ENCODE results near the gene ENTPD1.
"Not testable (repeated sequence)": the region's sequence is repeated elsewhere in the genome, so short reads cannot be mapped to it uniquely, and the experiment has no call there.

ENTPD1 gene

DNA sequence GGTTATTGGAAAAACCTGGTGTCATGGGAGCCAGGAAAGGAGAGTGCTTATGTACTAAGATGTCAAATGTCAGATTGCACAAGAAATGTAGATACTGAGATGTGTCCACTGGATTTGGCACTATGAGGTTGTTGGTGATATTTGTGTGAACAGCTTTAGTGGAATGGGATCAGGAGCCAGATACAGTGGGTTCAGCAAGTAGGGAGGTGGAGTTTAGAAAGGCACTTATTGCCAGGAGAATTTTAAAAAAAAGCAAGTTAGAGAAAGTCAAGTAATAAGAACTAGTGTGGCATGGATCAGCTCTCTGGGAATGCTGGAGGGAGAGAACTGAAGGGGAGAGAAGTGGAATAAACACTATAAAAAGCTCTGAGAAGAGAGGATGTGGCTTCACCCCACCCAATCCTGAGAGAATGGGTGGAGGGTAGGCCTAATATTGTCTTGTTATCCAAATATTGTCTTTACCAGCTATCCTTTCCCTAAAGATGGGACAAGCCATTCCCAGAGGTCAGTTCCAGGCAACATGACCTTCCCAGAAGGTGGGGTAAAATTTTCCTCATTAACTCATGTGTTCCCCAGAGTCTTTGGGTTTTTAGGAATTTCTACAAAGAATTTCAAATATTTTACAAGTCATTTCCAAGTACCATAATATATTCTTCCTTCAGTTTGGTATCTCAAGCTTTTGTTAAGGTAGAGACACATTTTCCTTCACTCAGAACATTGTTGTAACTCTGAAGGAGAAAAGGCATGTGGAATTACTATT is 42.3 kb downstream of the ENTPD1 start:
- Mint-ChIP-seq H3K4me1 (ENCODE audit: low read depth) (no peaks in the 10 kb centered on the region), H3K4me3 (no peak overlapping the region), H3K27me3 (peaks cover 2% of the 10 kb centered on the region), H3K9me3 (ENCODE audit: low read depth) (peaks cover 4% of the 10 kb centered on the region), H3K36me3 (no peaks in the 10 kb centered on the region), H3K27ac (no peak overlapping the region)

DNA sequence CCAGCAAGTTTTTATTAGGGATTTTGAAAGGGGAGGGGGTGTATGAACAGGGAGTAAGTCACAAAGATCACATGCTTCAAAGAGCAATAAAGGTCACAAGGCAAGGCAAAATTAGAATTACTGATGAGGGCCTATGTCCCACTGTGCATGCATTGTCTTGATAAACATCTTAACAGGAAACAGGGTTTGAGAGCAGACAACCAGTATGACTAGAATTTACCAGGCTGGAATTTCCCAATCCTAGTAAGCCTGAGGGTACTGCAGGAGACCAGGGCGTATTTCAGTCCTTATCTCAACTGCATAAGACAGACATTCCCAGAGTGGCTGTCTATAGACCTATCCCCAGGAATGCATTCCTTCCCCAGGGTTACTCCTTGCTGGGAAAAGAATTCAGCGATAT is 44.3 kb downstream of the ENTPD1 start:
- H3K27me3 Mint-ChIP-seq; H3K9me3 Mint-ChIP-seq (ENCODE audit: low read depth); H3K27ac Mint-ChIP-seq; H3K36me3 Mint-ChIP-seq; H3K4me3 Mint-ChIP-seq; H3K4me1 Mint-ChIP-seq (ENCODE audit: low read depth): not testable (repeated sequence)

DNA sequence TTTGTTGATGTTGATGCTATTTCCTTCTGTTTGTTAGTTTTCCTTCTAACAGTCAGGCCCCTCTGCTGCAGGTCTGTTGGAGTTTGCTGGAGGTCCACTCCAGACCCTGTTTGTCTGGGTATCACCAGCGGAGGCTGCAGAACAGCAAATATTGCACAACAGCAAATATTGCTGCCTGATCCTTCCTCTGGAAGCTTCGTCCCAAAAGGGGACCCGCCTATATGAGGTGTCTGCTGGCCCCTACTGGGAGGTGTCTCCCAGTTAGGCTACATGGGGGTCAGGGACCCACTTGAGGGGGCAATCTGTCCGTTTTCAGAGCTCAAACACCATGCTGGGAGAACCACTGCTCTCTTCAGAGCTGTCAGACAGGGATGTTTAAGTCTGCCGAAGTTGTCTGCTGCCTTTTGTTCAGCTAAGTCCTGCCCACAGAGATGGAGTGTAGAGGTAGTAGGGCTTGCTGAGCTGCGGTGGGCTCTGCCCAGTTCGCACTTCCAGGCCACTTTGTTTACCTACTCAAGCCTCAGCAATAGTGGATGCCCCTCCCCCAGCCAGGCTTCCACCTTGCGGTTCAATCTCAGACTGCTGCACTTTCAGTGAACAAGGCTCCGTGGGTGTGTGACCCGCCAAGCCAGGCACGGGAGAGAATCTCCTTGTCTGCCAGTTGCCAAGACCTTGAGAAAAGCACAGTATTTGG is 50.9 kb downstream of the ENTPD1 start:
- not testable (repeated sequence) for H3K4me3 Mint-ChIP-seq; H3K36me3 Mint-ChIP-seq; H3K4me1 Mint-ChIP-seq (ENCODE audit: low read depth); H3K9me3 Mint-ChIP-seq (ENCODE audit: low read depth); H3K27ac Mint-ChIP-seq
- peaks cover 15% of the 10 kb centered on the region for H3K27me3 Mint-ChIP-seq

DNA sequence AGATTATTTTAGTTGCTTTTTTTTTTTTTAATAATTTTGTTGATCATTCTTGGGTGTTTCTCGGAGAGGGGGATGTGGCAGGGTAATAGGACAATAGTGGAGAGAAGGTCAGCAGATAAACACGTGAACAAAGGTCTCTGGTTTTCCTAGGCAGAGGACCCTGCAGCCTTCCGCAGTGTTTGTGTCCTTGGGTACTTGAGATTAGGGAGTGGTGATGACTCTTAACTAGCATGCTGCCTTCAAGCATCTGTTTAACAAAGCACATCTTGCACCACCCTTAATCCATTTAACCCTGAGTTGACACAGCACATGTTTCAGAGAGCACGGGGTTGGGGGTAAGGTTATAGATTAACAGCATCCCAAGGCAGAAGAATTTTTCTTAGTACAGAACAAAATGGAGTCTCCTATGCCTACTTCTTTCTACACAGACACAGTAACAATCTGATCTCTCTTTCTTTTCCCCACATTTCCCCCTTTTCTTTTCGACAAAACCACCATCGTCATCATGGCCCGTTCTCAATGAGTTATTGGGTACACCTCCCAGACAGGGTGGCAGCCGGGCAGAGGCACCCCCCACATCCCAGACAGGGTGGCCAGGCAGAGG is 52.8 kb downstream of the ENTPD1 start:
- peaks cover 15% of the 10 kb centered on the region for H3K27me3 Mint-ChIP-seq
- H3K9me3 Mint-ChIP-seq (ENCODE audit: low read depth); H3K36me3 Mint-ChIP-seq; H3K27ac Mint-ChIP-seq; H3K4me3 Mint-ChIP-seq; H3K4me1 Mint-ChIP-seq (ENCODE audit: low read depth): not testable (repeated sequence)

DNA sequence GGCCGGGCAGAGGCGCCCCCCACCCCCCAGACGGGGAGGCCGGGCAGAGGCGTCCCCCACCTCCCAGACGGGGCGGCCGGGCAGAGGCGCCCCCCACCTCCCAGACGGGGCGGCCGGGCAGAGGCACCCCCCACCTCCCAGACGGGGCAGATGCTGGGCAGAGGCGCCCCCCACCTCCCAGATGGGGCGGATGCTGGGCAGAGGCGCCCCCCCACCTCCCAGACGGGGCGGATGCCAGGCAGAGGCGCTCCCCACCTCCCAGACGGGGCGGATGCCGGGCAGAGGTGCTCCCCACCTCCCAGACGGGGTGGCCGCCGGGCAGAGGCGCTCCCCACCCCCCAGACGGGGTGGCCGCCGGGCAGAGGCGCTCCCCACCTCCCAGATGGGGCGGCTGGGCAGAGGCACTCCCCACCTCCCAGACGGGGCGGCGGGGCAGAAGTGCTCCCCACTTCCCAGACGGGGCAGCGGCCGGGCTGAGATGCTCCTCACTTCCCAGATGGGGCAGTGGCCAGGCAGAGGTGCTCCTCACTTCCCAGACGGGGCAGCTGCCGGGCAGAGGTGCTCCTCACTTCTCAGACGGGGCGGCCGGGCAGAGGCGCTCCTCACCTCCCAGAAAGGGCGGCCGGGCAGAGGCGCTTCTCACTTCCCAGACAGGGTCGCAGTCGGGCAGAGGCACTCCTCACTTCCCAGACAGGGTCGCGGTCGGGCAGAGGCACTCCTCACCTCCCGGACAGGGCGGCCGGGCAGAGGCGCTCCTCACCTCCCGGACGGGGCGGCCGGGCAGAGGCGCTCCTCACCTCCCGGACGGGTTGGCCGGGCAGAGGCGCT is 53.6 kb downstream of the ENTPD1 start:
- Mint-ChIP-seq H3K4me1 (ENCODE audit: low read depth) (no peaks in the 10 kb centered on the region), H3K4me3 (no peak overlapping the region), H3K27ac (no peak overlapping the region), H3K36me3 (peaks cover 3% of the 10 kb centered on the region), H3K9me3 (ENCODE audit: low read depth) (no peaks in the 10 kb centered on the region), H3K27me3 (peaks cover 15% of the 10 kb centered on the region)

DNA sequence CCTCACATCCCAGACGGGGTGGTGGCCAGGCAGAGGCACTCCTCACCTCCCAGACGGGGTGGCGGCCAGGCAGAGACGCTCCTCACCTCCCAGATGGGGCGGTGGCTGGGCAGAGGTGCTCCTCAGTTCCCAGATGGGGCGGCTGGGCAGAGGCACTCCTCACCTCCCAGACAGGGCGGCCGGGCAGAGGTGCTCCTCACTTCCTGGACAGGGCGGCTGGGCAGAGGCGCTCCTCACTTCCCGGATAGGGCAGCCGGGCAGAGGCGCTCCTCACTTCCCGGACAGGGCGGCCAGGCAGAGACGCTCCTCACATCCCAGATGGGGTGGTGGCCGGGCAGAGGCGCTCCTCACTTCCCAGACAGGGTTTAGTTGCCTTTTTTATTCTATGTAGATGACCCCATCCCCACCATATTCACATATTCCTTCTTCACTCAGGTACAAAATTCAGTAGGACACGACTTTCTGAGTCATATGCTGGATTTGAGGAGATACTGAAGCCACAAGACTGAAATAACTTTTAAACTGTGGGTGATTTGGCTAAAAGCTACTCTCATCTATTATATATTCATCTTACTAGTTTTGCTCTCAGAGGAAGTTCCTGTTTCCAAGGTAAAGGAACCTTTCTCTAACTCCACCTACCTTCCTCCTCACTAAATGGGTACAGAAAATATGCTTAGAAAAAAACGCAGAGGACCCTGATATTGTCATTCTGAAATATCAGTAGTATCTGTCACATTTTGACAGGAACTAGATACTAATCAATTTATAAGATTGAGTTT is 54.4 kb downstream of the ENTPD1 start:
- peaks cover 15% of the 10 kb centered on the region for H3K27me3 Mint-ChIP-seq
- no peak overlapping the region for H3K4me3 Mint-ChIP-seq
- H3K36me3 Mint-ChIP-seq: peaks cover 3% of the 10 kb centered on the region
- no peaks in the 10 kb centered on the region for H3K4me1 Mint-ChIP-seq (ENCODE audit: low read depth)
- no peaks in the 10 kb centered on the region for H3K9me3 Mint-ChIP-seq (ENCODE audit: low read depth)
- H3K27ac Mint-ChIP-seq: no peak overlapping the region

DNA sequence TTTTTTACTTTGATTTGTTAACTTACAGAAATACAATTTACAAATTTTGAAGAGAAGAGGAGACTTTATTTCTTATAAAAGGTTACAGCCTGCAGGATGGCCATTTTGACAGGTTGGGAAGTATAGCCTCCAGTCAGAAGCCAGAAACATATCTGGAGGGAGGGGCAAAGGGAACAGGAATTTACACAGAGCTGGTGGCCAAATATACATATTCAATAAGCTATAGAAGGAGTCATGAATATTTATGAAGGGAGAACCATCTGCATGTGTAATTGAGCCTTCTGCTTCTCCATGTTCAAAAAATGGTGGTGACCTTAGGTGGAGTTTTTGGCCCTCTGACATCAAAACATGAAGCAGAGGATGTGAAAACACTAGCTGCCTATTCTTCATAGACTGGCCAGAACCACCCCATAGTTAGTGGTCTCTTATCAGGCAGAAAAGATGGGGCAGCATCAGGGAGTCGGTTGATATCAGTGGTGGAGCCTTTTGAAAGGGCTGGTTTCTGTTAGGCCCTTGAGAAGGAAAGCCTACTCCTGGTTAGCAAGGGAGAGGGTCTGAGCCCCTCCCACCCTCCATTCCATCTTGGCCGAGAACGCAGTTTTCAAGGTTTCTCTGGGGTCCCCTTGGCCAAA is 57.2 kb downstream of the ENTPD1 start:
- Mint-ChIP-seq H3K27ac (no peak overlapping the region), H3K4me1 (ENCODE audit: low read depth) (no peaks in the 10 kb centered on the region), H3K4me3 (no peak overlapping the region), H3K9me3 (ENCODE audit: low read depth) (no peaks in the 10 kb centered on the region), H3K27me3 (peaks cover 15% of the 10 kb centered on the region), H3K36me3 (peaks cover 3% of the 10 kb centered on the region)

DNA sequence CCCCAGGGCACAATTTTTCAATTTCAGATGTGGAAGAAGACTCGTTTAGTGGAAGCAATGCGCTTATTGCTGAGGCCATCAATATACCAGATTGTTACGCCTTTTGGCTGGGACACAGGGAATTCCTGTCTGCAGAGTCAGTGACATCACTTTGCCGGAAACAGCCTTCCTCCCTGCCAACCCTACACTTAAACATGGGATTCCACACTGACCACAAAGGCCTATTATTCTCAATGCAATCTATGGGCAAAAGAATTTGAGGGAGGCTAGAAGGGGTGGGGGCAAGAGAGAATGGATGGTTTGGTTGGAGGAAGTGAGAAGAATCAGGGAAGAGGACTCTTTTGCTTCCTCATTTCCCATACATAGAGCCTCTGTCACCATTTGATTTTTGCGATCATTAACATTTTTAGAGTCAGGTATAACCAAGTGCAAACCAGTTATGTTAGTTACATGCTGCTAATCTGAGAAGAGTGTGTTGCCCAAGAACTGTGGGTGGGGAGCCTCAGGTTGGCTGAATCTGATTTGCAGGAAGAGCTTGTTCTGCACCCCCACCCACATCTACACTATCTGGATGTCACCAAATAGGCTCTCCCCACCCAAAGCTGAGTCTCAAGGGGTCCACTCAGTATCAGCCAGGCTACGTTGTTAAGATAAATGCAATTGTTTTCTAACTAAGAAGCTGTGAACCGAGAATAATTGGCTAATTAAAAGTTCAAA is 58.2 kb downstream of the ENTPD1 start:
- H3K36me3 Mint-ChIP-seq: peaks cover 3% of the 10 kb centered on the region
- no peak overlapping the region for H3K27ac Mint-ChIP-seq
- H3K4me3 Mint-ChIP-seq: no peak overlapping the region
- no peaks in the 10 kb centered on the region for H3K9me3 Mint-ChIP-seq (ENCODE audit: low read depth)
- peaks cover 14% of the 10 kb centered on the region for H3K27me3 Mint-ChIP-seq
- H3K4me1 Mint-ChIP-seq (ENCODE audit: low read depth): no peaks in the 10 kb centered on the region

DNA sequence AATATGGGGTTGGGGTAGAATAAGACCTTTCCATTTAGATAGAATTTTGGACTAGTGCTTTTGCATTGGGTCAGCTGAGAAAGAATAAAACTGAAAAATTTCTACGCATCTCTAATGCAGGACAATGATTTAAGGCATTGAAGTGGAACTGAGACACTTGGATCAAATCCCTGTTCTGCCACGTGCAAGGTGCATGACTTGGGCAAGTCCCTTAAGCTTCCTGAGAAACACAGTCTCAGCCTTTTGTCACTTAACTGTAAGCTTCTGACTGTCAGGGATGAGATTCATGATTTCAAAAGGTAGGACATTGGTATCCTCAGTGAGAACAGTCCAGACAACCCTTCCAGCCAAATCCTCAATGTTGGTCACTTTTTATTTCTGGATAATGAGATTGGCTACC is 59.2 kb downstream of the ENTPD1 start:
- H3K9me3 Mint-ChIP-seq (ENCODE audit: low read depth): no peaks in the 10 kb centered on the region
- no peaks in the 10 kb centered on the region for H3K4me1 Mint-ChIP-seq (ENCODE audit: low read depth)
- no peak overlapping the region for H3K4me3 Mint-ChIP-seq
- H3K27me3 Mint-ChIP-seq: peaks cover 17% of the 10 kb centered on the region
- no peak overlapping the region for H3K27ac Mint-ChIP-seq
- H3K36me3 Mint-ChIP-seq: peaks cover 3% of the 10 kb centered on the region

DNA sequence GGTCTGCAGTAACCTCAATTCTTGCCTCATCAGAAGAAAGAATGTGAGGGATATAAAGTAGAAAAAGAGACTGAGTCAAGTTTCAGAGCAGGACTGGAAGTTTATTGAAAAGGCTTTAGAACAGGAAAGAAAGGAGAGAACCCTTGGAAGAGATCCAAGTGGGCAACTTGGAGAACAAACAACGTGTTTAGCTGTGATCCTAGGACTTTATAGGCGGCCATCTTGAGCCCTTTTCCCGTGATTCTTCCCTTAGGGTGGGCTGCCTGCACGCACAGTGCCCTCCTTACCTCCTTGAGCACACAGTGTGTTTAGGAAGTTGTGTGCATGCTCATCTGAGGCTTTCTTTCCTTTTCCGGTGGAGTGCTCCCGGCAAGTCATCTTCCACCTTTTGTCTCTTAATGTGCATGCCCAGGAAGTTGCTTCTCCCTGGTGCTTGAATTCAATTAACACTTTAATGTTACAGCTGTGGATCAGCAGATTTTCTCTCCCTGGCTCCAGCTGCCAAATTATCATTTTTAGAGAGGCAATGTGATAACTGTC is 59.8 kb downstream of the ENTPD1 start:
- Mint-ChIP-seq H3K36me3 (peaks cover 3% of the 10 kb centered on the region), H3K27ac (no peak overlapping the region), H3K4me1 (ENCODE audit: low read depth) (no peaks in the 10 kb centered on the region), H3K9me3 (ENCODE audit: low read depth) (no peaks in the 10 kb centered on the region), H3K4me3 (no peak overlapping the region), H3K27me3 (peaks cover 13% of the 10 kb centered on the region)

DNA sequence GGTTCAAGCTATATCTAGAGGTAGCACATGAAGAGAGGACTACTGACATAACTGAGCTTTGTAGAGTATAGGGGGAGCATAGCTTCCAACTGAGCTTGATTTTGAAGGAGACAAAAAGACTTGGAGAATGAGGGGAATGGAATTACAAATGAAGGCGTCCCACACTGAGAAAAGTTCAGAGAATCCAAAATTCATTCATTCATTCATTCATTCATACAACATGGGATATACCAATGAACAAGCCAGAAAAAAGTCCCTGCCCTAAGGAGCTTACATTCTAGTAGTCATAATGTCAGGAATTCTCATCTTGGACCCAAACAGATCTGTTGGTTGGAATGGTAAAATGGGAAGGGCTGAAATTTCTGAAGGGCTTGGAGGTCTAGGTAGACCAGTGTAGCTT is 62.0 kb downstream of the ENTPD1 start:
- peaks cover 16% of the 10 kb centered on the region for H3K27me3 Mint-ChIP-seq
- no peak overlapping the region for H3K27ac Mint-ChIP-seq
- no peaks in the 10 kb centered on the region for H3K4me1 Mint-ChIP-seq (ENCODE audit: low read depth)
- H3K9me3 Mint-ChIP-seq (ENCODE audit: low read depth): no peaks in the 10 kb centered on the region
- no peaks in the 10 kb centered on the region for H3K36me3 Mint-ChIP-seq
- H3K4me3 Mint-ChIP-seq: no peak overlapping the region

DNA sequence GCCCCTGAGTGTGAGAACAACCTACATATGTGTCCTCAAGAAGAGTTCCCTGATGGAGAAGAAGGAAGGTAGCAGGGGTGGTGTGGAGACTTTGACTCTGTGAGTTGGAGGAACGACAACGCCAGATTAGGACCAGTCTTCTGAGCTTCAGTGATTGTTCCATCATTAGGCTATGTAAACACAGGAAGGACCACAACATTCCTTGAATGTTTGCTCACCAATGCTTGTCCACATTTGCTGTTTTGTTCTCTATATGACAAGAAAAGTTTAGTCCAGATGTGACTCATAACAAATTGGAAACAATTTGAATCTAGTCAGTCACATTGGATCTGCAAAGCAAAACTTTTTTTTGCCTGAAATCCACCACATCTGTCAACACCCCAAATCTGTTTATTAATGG is 62.7 kb downstream of the ENTPD1 start:
- H3K36me3 Mint-ChIP-seq: no peaks in the 10 kb centered on the region
- no peak overlapping the region for H3K27ac Mint-ChIP-seq
- H3K4me3 Mint-ChIP-seq: no peak overlapping the region
- no peaks in the 10 kb centered on the region for H3K4me1 Mint-ChIP-seq (ENCODE audit: low read depth)
- H3K9me3 Mint-ChIP-seq (ENCODE audit: low read depth): no peaks in the 10 kb centered on the region
- peaks cover 16% of the 10 kb centered on the region for H3K27me3 Mint-ChIP-seq

DNA sequence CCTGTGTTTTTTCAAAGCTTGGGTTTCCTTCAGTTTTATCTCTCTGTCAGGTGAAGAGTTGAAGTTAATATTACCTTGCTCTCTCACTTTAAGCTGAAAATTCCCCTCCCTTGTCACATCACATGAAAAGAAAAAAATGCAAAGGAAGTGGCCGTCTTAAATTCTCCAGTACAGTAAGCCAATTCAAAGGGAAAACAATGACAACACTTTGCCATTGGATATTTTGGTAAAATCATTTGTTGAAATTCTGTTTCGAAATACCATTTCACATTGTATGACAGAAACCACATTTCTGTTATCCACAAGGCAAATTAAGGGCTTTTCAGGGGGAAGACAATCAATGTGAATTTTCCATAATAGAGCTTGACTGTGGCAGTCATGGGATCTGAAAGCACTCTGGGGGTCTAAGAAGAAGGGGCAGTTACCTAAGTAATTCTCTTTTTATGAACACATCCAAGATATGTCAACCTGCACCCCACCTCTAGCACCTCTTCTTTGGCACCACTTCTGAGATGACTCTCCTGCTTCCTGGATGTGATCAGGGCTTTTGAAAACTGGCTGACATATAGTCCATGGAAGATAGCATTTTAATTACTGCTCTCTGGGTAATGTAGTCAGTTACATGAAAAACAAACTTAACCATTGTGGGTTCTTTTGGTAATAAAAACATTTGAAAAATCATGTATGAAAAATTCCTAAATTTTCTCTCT is 63.8 kb downstream of the ENTPD1 start:
- Mint-ChIP-seq H3K27me3 (peaks cover 19% of the 10 kb centered on the region), H3K27ac (no peak overlapping the region), H3K9me3 (ENCODE audit: low read depth) (no peaks in the 10 kb centered on the region), H3K4me3 (no peak overlapping the region), H3K4me1 (ENCODE audit: low read depth) (no peaks in the 10 kb centered on the region), H3K36me3 (no peaks in the 10 kb centered on the region)

Data from activated naive CD8-positive, alpha-beta T cell (primary cell).